ENCODE results near the gene GRIA4. TPM values are rescaled to one million over a fixed set of nuclear protein-coding genes. Genes with fewer than 3 reads are reported as not detected.

The GRIA4 gene
- total RNA-seq (2013): not detected
- polyA plus RNA-seq: not detected
- polyA minus RNA-seq: not detected in 2 replicates
- 0 to 3.8 (median 0.08) reads per million in 11 experiments for total RNA-seq

DNA sequence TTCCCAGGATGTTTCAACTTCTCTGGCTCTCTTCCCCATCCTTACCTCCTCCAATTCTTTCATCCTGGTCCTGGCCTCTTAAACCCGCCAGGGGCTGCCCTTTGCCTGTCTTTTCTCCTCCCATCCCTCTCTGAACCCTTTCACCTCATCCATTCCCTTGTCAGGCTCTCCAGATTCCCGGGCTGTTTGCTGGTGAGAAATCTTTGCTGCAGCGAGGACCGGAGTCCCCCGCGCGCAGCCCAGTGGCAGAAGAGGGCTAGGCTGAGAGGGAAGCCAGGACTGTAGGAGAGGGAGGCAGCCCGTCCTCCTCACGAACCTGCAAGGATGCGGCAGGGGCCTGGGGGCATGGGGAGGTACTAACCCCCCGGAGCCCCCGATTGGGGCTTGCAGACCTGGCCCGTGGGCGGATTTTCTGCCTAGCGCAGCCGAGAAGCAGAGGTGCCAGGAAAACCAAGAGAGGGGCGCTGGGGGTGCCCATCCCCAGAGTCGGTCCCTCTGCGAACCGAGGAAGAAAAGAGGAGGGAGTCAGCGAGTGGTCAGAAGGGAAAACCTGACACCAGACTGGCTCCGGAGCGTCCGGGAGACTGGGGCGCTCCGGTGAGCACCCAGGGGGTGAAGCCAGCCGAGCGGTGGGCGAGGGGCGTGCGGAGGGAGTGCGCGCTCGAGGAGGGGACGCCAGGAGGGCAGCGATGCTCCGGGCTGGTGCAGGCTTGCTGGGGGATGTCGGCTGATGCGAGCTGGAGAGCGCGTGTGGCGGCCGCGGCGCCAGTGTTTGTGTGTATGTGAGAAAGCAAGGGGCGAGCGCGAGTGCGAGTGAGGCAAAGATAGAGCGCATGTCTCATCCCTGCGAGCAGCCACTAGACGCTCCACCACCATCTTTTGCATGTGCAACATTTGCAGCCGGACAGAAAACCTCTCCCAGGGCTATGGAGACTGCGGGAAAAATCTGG is at the start of gene GRIA4:
Gene GRIA4 (plus strand): TSS at position 242 of the 950 bp plus-strand sequence. CDS start 925 bp downstream, outside the sequence.
- under 1% methylated on average over 41 of the region's 54 CpGs for WGBS (ENCODE audit: insufficient coverage)
- peaks cover 0 to 6% of the 10 kb centered on the region in 2 donors for H3K36me3 Mint-ChIP-seq
- Histone ChIP-seq H3K79me2 (ENCODE audit: insufficient read depth, low read length) (no peaks in the 10 kb centered on the region), H3K4me2 (replicated peaks; ENCODE audit: extremely low read depth, low read length, poor library complexity, severe bottlenecking) (peak within 1 kb of the TSS; percentile 39), H3K27ac (ENCODE audit: low read depth in 1 of 2, low read length in 2 of 2) (no peak within 1 kb of the TSS), H3K27me3 (ENCODE audit: control insufficient read depth in 2 of 2, insufficient read depth in 2 of 2, low read length in 2 of 2) (peaks cover 39 to 47% of the 10 kb centered on the region in 2 donors), H3K4me1 (ENCODE audit: control insufficient read depth in 1 of 2, insufficient read depth in 2 of 2, low read length in 2 of 2) (peaks cover 7 to 9% of the 10 kb centered on the region in 2 donors), H3K9ac (ENCODE audit: insufficient read depth, low read length, poor library complexity, severe bottlenecking) (no peak within 1 kb of the TSS), H3K36me3 (replicated peaks in 1 of 2; ENCODE audit: control insufficient read depth in 1 of 2, insufficient read depth in 2 of 2, low read length in 2 of 2) (no peaks in the 10 kb centered on the region), H3K4me3 (replicated peaks in 1 of 3; ENCODE audit: low read depth in 2 of 3, low read length in 3 of 3) (peak within 1 kb of the TSS in 1 of 3 experiments; percentile 34), H4K20me1 (ENCODE audit: insufficient read depth, low read length) (no peaks in the 10 kb centered on the region), H2AFZ (ENCODE audit: insufficient read depth, low read depth, low read length, poor library complexity, severe bottlenecking) (peak within 1 kb of the TSS; percentile 47), H3K9me3 (replicated peaks in 1 of 2; ENCODE audit: control insufficient read depth in 1 of 2, insufficient read depth in 1 of 2, low read length in 2 of 2) (peaks cover 0 to 10% of the 10 kb centered on the region in 2 donors)
- peaks cover 21% of the 10 kb centered on the region for H3K4me1 Mint-ChIP-seq
- no peak within 1 kb of the TSS for H3K27ac Mint-ChIP-seq
- TF ChIP-seq, protein P1, sequence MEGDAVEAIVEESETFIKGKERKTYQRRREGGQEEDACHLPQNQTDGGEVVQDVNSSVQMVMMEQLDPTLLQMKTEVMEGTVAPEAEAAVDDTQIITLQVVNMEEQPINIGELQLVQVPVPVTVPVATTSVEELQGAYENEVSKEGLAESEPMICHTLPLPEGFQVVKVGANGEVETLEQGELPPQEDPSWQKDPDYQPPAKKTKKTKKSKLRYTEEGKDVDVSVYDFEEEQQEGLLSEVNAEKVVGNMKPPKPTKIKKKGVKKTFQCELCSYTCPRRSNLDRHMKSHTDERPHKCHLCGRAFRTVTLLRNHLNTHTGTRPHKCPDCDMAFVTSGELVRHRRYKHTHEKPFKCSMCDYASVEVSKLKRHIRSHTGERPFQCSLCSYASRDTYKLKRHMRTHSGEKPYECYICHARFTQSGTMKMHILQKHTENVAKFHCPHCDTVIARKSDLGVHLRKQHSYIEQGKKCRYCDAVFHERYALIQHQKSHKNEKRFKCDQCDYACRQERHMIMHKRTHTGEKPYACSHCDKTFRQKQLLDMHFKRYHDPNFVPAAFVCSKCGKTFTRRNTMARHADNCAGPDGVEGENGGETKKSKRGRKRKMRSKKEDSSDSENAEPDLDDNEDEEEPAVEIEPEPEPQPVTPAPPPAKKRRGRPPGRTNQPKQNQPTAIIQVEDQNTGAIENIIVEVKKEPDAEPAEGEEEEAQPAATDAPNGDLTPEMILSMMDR (IDR thresholded peaks at IDR 0.05): no peak
- peaks cover 0 to 15% (median 5%) of the 10 kb centered on the region in 7 donors for H3K9me3 Mint-ChIP-seq
- H3K27me3 Mint-ChIP-seq (ENCODE audit: low read depth in 3 of 3): peaks cover 37 to 40% (median 38%) of the 10 kb centered on the region in 3 donors
- intact Hi-C loops (cut with micrococcal nuclease): no loop called here
- DNase-seq: peak in 1 of 3 donors; percentile 4
- peak within 1 kb of the TSS; percentile 31 to 88 for H3K4me3 Mint-ChIP-seq

DNA sequence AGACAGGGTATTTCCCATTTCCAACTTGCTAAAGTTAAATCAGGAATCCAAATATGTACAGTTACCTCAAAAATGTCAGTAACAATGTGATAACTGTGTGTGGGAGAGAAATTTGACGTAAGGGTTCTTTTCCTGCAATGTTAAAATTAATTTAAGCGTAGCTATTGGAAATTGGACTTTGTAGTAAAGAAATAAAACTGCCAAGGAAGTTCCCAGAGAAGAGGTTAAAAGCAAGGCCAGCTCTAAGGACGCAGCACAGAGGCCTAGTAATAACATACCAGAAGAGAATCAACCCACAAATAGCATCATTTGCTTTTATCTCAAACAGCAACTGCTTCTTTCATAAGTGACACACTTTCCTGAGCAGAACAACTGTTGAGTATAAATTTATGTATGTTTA is 36.8 kb upstream of the GRIA4 start:
- Histone ChIP-seq H3K4me3 (replicated peaks in 1 of 3; ENCODE audit: low read depth in 2 of 3, low read length in 3 of 3) (no peak overlapping the region), H2AFZ (ENCODE audit: insufficient read depth, low read depth, low read length, poor library complexity, severe bottlenecking) (no peak overlapping the region)

More for the DNA sequence above, 36.8 kb upstream of the GRIA4 start:
- Histone ChIP-seq H3K27me3 (ENCODE audit: control insufficient read depth in 2 of 2, insufficient read depth in 2 of 2, low read length in 2 of 2) (no peaks in the 10 kb centered on the region), H3K4me2 (replicated peaks; ENCODE audit: extremely low read depth, low read length, poor library complexity, severe bottlenecking) (no peak overlapping the region), H3K9me3 (replicated peaks in 1 of 2; ENCODE audit: control insufficient read depth in 1 of 2, insufficient read depth in 1 of 2, low read length in 2 of 2) (no peaks in the 10 kb centered on the region), H4K20me1 (ENCODE audit: insufficient read depth, low read length) (no peaks in the 10 kb centered on the region), H3K4me1 (ENCODE audit: control insufficient read depth in 1 of 2, insufficient read depth in 2 of 2, low read length in 2 of 2) (no peaks in the 10 kb centered on the region), H3K27ac (ENCODE audit: low read depth in 1 of 2, low read length in 2 of 2) (no peak overlapping the region), H3K9ac (ENCODE audit: insufficient read depth, low read length, poor library complexity, severe bottlenecking) (no peak overlapping the region), H3K79me2 (ENCODE audit: insufficient read depth, low read length) (no peaks in the 10 kb centered on the region), H3K36me3 (replicated peaks in 1 of 2; ENCODE audit: control insufficient read depth in 1 of 2, insufficient read depth in 2 of 2, low read length in 2 of 2) (no peaks in the 10 kb centered on the region)
- no peaks in the 10 kb centered on the region for H3K27me3 Mint-ChIP-seq (ENCODE audit: low read depth in 3 of 3)
- H3K4me1 Mint-ChIP-seq: no peaks in the 10 kb centered on the region
- no peaks in the 10 kb centered on the region for H3K9me3 Mint-ChIP-seq
- H3K27ac Mint-ChIP-seq: no peak overlapping the region
- H3K4me3 Mint-ChIP-seq: no peak overlapping the region
- intact Hi-C loops (cut with micrococcal nuclease): no loop called here
- no peaks in the 10 kb centered on the region for H3K36me3 Mint-ChIP-seq
- WGBS (ENCODE audit: insufficient coverage): no CpG with 5 or more reads among the region's 3 CpGs
- TF ChIP-seq, protein P1 (IDR thresholded peaks at IDR 0.05): no peak
- DNase-seq: no peak
